GM19240 (cell line): ENCODE measurements around the gene THAP7.
"Not testable (repeated sequence)": the region's sequence is repeated elsewhere in the genome, so short reads cannot be mapped to it uniquely, and the experiment has no call there.

Experiments used
- DNase-seq: peaks from one replicate; pipeline ENCODE4 v3.0.0; 2011; ENCODE audit warnings: low spot score; ENCODE audit not compliant: insufficient read length

Gene THAP7, protein sequence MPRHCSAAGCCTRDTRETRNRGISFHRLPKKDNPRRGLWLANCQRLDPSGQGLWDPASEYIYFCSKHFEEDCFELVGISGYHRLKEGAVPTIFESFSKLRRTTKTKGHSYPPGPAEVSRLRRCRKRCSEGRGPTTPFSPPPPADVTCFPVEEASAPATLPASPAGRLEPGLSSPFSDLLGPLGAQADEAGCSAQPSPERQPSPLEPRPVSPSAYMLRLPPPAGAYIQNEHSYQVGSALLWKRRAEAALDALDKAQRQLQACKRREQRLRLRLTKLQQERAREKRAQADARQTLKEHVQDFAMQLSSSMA

GRCh38 chr22:21001601-21002325 lies at the start of gene THAP7:
Gene THAP7, minus strand, starts transcription at chr22:21002118. Its CDS starts 207 bp downstream, at chr22:21001911.
- DNase-seq: peak; percentile 91

DNA sequence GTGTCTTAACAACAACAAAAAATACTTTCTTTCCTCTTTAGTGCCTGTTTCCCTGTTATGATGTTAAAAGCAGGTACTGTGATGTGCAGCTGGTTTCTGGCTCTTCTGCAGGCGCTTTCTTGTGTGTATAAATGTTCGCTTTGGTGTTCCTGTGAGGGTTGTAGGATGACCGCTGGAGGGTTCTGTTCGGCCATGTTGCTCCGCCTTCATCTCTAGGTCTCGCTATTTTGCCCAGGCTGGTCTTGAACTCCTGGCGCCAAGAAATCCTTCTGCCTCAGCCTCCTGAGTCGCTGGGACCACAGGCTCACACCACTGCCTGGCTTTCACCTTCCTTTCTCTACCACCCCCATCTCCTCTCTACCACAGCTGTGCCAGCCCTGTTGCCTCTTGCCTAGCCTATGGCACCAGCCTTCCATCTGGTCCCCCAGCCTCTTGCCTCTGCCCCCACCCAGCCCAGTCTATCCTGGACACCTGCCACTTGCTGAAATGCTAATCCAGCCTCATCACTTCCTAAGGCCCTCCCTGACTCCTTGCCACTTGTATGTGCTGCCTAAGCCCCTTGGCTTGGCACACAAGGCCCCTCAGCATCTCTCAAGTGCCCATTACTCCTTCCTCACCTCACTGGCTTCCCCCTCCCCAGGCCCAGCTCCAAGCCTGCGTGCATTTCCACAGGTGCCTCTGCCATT lies 49.4 kb upstream of the THAP7 start:
- DNase-seq: no peak

DNA sequence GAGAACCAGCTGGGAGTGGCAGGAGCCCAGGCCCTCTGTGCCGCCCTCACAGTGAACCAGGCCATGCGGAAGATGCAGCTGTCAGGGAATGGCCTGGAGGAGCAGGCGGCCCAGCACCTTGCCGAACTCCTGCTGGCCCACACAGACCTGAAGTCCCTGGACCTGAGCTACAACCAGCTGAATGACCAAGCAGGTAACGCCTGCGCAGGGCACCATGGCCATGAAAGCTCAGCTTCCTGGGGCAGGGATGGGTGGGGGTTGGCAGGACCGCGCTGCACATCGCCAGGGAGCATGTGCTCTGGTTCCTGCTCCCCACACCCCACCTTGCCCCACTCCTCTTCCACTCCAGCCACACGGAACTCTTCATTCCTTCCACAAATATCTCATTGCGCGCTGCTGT lies 47.0 kb upstream of the THAP7 start:
- not testable (repeated sequence) for DNase-seq

DNA sequence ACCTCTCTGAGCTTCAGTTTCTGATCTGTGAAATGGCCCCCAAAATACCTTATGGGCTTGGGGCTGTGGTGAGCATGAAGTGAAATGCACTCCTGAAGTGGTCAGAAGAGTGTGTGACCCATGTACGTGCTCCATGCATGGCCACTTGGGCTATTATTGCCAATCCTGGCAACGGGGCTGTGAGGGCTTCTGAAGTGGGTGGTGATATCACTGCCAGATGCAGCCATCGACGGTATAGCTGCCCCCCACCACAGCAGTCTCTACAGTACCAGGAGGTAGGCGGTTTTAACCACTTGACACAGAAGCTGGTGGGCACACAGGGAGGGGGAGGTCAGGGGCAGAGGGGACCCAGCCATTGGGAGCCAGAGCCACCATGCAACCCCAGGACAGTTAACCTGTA lies 46.5 kb upstream of the THAP7 start:
- DNase-seq: not testable (repeated sequence)

- DNase-seq: no peak
Measured at GRCh38 chr22:21047730-21048129, 45.8 kb upstream of the THAP7 start.

DNA sequence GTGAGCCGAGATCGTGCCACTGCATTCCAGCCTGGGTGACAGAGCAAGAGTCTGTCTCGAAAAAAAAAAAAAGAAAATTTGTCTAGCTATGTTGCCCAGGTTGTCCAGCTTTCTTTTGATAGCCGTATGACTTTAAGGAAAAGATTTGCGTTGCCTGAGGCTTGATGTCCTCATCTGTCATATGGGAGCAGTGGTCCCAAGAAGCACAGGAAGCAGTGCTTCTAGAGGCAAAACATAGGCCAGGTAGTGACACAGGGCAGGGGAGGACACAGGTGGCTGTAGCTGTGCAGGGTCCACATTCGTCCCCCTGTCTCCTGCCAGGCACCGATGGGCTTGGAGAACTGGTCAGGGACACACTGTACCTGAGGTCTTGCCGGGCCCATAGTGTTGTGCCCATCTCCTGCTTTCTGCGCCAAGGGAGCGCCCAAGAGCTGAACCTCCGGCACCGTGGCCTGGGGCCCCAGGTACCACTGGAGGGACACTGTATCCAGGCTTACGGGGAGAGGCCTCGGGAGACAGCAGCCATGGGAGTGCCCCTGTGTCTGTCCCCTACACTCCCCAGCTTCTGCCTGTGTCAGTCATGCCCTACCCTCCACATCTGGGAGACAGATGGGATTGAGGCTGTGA lies 45.2 kb upstream of the THAP7 start:
- no peak for DNase-seq

- peak; percentile 86 for DNase-seq
Measured at GRCh38 chr22:21045585-21046294, 43.8 kb upstream of the THAP7 start, which contains the start of gene LRRC74B. Gene LRRC74B, plus strand, starts transcription at chr22:21045946. Its CDS starts 41 bp downstream, at chr22:21045987.

- DNase-seq: no peak
Measured at GRCh38 chr22:21044931-21045584, 43.1 kb upstream of the THAP7 start.

DNA sequence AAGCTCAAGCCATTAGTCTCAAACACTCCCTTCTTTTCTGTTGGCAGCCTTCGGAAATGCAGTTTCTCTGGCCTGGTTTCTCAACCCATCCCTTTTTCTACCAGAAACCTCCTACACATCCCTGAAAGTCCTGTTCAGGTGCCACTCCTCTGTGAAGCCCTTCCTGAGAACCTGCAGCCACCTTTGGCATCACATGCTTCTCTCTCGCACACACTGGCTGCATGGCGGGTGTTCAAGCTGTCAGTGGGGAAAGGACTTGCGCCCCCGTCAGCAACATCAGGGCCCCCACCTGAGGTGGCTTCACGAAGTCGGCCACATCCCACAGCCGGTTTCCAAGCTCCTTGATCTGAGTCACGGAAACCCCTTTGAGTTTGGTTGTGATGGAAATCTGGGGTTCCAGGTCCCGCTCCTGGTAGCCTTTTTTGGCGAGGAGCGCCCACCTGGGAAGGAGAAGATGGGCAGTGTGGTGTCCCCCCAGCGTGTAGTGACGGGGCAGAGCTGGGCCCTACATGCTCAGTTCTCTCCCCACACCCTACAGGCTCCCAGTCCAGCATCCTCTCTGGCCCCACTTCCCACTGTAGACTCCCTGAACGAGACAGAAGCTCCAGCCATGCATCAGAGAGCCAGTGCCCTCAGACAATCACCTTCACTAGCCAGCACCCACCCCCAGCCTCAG lies 42.1 kb upstream of the THAP7 start:
- DNase-seq: no peak

- DNase-seq: no peak
Measured at GRCh38 chr22:21042978-21043859, 41.3 kb upstream of the THAP7 start.

DNA sequence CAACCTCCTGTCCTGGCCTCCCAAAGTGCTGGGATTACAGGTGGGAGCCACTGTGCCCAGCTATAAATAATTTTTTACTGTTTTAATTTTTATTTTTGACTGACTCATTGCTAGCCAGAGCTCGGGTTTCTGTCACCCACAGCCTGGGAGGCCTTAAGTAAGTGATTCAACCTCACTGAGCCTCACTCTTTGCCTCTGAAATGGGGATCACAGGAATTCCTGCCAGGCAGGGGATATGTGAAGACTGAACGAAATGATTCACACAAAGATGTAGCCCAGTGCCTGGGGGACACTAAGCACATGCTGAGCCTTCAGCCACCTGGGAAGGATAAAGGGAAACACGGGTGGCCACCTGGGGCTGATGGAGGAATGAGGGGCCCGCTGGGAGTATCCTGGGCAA lies 40.0 kb upstream of the THAP7 start:
- no peak for DNase-seq

DNA sequence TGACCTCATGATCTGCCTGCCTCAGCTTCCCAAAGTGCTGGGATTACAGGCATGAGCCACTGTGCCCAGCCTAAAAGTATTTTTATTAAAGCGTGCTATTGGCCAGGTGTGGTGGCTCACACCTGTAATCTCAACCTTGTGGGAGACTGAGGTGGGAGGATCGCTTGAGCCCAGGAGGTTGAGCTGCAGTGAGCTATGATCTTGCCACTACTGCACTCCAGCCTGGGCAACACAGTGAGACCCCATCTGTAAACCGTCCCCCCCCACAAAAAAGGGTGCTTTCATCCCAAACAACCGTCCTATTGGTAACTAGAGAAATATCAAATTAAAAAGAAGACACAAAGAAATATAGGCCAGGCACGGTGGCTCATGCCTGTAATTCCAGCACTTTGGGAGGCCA lies 37.2 kb upstream of the THAP7 start:
- DNase-seq: not testable (repeated sequence)

GRCh38 chr22:21038405-21038804 lies 36.5 kb upstream of the THAP7 start:
- DNase-seq: no peak

GRCh38 chr22:21034989-21035388 lies 33.1 kb upstream of the THAP7 start:
- no peak for DNase-seq

DNA sequence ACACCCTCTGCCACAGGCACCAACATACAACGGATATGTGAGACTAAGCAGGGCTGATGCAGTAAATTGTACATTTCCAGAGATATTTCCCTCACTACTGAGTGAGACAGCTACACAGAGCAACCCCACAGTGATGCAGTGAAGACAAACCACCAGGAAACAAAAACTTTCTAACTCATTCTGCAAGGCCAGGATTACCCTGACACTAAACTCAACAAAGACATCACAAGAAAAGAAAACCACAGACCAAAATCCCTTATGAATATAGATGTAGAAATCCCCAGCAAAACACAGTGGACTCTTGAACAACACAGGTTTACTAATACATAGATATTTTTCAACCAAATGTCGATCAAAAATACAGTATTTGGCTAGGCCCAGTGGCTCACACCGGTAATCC lies 32.0 kb upstream of the THAP7 start:
- no peak for DNase-seq

DNA sequence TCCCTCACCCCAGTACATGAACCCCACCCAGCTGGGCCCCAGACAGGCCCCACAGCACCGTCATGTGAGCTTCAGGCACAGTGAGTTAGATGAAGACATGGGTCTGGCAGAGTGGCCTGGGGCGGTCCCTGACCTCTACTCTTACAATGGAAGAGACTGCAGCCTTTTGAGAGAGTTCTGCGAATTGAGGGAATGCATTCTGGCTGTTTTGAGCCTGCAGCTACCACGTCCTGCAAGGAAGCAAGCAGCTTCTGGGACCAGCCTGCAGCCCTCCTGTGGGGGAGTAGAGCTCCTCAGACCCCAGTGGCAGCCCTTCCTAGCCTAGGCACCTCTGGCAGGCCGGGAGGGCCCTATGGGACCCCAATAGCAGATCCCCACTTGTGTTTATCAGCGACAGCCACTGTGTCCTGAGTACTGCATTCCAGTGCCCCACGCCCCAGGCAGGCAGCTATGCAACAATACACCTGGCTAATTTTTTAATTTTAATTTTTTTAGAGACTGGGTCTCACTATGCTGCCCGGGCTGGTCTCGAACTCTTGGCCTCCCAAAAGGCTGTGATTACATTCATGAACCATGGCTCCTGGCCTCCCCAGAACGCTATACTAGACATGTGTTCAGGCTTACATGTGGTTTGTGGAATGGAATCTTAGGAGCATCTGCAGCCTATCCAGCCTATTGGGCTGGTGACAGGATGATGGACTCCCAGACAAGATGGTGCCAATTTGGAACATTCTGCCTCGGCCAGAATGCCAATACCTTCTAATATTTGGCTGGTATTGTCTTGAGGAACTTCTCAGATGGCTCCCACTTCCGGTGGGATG lies 31.2 kb upstream of the THAP7 start:
- no peak for DNase-seq

GRCh38 chr22:21032037-21032867 lies 30.3 kb upstream of the THAP7 start, which contains the start of gene SLC7A4:
Gene SLC7A4, minus strand, starts transcription at chr22:21032561. Its CDS starts 749 bp downstream, at chr22:21031812.
- DNase-seq: no peak
